ENCODE measurements around the gene CACNA2D4. TPM values are rescaled to one million over a fixed set of nuclear protein-coding genes. Genes with fewer than 3 reads are reported as not detected.
"Not testable (repeated sequence)": the region's sequence is repeated elsewhere in the genome, so short reads cannot be mapped to it uniquely, and the experiment has no call there.

Gene CACNA2D4
- polyA plus RNA-seq, 3 donors, result 2.0 to 3.0 (median 2.7) TPM

DNA sequence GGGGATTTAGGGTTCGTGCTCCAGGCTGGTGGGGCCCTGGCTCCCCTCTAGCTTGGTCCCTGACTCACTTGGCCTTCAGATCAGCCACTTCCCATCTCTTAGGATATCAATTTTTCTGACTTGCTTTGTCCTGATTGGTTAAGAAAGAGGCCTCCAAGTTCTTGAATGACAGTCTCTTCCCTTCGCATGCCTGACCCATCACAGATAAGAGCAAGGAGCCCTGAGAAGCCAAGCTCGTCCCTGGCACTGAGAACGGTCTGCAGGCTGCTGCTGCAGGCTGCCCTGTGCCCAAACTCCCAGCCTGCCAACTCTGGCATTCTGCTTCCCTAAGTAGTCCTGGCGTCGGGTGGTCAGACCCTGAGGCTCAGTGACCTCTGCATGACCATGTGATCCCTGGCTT is 98.9 kb downstream of the CACNA2D4 start:
- DNase-seq, result no peak

DNA sequence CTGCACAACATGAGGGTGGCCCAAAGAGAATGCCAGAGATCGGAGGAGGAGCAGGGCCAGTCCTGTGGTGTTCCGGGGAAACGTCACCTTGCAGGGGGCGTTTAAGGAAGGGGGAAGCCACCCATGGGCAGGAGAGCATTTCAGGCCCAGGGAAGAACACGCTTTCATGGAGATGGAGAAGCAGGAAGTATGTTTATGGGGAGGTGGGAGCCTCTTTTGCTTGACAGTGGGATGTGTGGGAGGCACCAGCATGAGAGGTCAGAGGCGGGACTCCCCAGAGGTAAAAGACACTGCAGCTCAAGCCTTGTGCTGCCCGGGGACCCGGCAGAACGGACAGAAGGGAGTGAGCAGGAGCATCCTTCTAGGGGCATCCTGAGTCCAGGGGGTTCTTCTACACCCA is 99.4 kb downstream of the CACNA2D4 start:
- no peak for DNase-seq

DNA sequence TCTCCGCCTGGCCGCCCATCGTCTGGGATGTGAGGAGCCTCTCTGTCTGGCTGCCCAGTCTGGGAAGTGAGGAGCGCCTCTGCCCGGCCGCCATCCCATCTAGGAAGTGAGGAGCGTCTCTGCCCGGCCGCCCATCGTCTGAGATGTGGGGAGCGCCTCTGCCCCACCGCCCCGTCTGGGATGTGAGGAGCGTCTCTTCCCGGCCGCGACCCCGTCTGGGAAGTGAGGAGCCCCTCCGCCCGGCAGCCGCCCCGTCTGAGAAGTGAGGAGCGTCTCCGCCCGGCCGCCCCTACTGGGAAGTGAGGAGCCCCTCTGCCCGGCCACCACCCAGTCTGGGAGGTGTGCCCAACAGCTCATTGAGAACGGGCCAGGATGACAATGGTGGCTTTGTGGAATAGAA is 100.5 kb downstream of the CACNA2D4 start:
- DNase-seq, result not testable (repeated sequence)

DNA sequence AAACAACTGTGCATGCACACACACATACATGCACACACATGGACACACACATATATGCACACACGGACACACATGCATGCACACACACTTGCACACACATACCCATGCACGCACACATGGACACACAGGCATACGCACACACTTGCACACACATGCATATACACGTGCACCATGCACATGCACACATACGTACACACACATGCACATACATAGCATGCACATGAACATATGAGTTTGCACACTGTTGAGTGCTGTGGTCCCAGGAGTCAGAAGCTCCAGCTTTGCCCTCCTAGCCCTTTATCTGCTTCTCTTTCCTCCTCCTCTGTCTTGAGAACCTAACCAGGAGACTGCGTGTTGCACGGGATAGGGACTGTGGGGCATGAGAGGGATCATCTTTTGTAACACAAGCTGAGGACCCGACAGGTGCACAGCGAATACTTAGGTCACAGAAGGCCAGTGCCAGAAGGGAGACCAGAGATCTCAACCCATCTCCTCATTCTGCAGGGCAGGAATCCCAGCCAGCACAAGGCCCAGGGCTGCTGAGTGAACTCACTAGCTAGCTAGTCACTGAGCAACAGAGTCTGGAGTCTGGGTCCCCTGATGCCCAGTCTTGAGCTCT is 101.6 kb downstream of the CACNA2D4 start:
- DNase-seq, result no peak

DNA sequence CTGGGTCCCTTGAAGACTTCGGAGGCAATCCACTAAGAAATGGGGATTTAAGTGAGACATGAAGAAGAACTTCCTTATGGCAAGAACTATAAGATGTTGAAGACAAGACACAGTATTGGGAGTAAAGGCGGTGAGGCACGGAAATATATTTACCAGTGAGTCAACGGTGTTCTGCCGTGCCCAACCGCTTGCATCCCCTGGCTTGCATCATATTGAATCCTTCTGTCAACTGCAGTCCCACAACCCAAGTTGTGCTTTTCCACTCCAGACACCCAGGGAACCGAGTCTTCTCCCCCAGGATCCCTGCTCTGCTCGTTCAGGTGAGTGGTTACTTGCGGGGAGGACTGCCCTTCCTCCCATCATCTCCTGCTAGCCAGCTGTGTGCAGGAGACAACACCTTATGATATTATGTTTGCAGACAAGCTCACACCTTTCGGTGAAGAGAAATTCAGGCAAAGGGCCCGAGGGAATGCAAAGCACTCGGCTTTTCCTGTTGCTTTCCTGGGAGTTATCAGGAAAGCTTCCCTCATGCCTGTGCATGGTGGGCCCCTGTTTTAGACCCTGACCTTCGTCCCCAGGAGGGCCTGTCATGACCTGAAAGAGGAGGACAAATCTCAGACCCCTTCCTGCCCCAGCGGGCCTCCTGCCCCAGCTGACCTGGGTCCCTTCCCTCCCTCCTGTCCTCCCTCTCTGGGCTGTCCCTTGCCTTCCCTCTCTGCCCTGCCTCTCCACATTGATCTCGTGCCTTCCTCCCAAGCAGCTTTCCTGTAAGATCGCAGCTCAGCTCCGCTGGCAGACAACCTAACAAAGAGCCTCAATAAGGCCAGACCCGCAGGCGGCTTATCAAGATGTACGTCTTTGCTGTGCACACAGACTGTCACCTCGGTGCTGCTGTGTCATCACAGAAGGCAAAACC is 102.4 kb downstream of the CACNA2D4 start:
- no peak for DNase-seq

DNA sequence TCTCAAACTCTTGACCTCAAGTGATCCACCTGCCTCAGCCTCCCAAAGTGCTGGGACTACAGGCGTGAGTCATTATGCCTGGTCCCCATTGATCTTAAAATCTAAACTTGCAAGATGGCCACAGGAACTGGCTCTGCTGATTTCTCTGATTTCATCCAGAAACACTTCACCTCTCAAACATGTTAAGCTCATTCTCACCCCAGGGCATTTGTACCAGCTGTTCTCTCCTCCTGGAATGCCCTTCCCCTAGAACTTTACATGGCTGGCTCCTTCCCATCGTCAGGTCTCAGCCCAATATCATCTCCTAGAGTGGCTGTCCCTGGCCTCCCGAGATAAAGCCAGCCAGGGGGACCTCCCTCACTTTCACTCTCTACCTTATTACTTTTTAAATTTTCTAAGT is 103.3 kb downstream of the CACNA2D4 start:
- no peak for DNase-seq

DNA sequence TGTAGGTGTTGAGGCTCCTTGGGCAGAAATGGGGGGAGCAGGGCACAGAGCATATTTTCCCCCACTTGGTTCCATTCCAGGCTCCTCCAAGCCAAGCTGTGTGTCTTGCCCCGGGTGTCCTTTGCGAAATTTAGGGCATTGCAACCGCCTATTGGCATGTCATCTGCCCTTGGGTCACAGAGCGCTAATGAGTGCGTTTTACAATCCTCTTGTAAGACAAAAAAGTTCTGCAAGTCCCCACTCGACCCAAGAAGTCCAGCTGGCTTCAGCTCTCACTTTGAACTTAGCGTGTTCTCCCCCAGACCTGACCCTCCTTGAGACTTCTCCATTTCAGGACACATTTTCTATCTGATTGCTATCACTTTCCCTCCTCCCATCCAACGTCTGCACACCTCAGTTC is 104.2 kb downstream of the CACNA2D4 start:
- DNase-seq, result no peak

DNA sequence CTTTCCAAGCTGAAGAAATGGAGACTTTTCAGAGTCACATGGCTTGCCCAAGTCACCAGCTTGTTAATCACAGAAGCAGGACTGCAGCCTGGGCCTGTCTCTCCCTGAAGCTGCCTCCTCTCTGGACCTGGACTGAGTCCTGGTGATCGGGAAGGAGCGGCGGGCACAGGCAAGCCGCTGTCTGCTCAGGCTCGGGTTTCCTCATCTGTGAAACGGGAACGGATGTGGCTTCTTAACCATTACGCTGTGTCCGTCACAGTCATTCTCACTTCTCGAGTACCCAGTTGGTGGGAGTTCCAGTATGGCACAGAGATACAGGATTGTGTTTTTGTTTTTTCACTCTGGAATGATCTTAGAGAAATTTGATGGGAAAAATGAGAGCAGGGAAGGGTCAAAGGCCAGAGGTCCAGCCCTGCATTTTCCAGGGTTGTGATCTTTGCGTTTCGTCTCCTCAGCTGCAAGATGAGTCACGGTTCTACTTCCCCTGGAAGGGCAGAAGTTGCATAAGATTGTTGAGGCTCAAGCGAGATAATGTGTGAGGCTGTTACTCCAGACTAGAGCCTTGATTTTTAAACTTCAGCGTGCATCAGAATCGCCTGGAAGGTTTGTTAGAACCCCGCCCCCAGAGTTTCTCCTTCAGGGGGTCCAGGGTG is 105.7 kb downstream of the CACNA2D4 start:
- DNase-seq, result no peak

DNA sequence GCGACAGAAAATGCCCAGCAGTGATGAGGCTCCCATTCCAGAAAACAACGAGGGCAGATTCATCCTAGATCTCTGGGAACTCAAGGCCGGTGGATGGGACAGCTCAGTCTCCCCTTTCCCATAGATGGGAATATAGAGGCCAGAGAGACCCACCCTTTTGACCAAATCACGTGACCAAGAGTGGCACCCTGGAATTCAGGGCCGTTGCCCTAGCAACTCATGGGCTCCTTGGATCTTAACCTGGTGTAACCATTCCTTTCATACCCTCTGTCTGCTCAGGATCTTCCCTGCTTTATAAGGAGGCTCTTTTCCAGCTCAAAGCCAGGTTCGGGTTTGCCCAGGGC is 106.5 kb downstream of the CACNA2D4 start:
- no peak for DNase-seq

DNA sequence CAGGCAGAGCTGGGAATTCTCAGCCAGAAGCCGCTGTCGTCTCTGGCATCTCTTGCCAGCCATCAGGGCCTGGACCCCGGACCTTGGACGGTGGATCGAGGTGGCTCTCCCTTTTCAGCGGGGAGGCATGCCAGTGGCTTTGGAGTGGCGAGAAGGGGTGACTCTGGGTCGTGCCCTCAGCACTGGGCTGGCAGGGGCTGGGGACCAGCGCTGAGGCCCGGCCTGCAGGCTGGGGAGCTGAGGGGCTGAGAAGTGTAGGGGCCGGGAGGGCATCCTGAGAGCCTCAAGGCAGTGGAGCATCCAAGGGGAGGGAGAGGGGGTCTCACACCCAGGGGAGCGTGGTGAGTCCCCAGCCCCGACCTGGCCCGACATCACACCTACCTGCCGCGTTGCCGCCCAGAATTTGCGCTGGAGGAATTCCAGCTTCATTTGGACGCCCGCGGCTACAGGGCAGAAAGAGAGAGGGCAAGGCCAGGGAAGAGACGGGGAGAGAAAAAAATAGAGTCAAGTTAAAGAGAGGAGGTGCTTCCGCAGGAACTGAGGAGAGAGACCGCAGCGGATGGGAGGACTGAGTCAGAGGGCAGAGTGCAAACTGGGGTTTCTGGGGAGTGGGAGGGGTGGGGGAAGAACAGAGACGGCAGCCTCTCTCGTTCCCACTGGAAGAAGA is 107.0 kb downstream of the CACNA2D4 start:
- no peak for DNase-seq

DNA sequence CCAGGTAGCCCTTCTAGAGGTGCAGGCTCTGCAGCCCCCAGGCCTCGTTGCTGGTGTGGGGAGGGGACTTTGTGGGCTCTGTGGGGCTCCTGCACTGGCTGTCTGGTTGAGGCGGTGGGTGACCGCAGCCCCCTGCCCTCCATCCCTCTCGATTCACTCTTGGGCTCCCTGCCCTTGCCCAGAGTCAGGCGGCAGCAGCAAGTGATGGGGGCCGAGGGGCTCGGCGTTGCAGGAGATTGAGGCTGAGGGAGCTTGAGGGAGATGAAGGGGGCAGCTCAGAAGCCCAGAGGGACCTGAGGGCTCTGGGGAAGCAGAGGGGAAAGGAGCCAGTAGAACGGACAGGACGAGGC is 107.5 kb downstream of the CACNA2D4 start:
- no peak for DNase-seq

DNA sequence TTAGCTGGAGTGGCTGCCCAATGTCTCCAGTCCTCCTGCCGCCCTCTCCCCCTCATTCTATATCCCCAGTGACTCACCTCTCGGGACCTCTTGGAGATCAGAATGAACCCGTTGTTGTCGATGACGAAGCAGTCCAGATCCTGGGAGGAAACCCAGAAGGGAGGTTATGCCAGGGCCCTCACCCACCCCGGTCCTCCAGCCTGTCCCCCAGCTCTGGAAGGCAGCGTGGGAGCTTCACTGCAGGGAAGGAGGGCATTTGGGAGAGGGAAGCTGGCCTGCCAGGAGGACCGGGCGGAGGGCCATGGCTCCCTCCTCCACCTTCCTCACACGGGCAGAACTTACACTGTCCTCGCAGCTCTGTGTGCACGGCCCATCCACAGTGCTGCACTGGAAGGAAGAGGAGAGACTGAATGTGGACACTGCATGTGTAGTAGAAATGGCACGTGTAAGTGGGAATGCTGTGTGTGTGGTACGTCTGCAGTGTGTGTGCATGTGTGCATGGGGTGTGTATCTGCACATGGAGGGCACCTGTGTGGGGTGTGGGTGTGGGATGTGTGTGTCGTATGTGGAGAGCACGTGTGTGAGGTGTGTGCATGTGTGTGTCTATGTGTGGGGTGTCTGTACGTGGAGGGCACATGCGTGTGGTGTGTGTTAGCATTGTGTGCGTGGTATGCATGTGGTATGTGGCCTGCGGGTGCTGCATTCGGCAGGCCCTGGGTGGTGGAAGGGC is 108.1 kb downstream of the CACNA2D4 start:
- DNase-seq, result no peak

DNA sequence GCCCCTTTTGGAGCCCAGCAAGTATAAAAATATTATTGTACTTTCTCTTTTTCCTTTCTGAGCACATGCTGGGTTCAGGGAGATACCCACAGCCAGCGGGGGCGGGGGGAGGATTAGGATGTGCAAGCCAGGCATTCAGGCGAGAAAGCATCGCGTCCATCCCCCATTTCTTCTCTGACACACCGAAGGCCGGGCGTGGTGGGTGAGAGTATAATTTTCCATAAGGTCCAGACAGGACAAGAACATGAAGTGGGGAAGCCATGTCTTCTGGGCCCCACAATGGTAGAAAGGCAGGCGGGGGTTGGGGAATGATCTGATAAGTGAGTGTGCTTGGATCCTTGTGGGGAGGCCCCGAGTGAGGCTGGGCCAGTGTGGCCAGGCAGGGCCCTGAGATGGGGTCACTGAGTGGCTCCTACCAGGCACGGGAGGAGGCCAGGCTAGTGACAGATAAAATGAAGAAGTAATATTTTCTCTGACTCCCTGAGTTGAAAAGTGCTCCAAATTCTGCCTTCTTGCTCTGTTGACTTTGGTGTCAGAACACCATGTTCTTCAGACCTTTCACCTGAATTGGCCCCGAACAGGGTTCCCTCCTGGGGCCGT is 108.8 kb downstream of the CACNA2D4 start:
- DNase-seq, result no peak

DNA sequence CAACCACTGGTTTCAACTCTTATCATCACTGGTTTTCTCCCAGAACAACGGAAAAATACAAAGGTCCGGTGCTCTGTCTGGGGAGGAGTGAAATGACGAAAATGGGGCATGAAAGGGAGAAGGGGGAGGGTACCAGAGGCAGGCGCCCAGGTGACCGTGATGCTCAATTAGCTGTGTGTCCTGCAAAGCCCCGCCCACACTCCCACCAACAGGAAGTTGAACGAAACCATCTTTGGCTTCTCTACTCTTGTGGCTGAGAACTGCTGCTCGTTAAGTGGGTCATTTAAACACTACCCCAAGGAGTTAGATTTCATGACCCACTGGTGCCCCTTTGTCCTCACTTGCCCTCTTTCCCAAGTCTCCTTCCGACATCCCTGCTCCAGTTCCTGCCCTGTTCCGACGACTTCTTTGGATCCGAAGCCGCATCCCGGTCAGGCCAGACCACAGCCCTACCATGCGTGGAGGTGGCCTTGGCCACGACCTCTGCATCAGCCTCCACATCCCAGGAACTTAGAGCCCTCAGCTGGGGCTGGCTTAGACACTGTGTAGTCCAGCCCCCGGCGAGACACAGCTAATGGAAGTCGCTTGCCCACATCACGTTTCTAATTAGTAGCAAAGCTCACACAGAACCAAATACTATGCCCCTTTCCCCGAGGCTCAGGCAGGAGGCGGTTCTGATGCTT is 109.5 kb downstream of the CACNA2D4 start:
- no peak for DNase-seq

DNA sequence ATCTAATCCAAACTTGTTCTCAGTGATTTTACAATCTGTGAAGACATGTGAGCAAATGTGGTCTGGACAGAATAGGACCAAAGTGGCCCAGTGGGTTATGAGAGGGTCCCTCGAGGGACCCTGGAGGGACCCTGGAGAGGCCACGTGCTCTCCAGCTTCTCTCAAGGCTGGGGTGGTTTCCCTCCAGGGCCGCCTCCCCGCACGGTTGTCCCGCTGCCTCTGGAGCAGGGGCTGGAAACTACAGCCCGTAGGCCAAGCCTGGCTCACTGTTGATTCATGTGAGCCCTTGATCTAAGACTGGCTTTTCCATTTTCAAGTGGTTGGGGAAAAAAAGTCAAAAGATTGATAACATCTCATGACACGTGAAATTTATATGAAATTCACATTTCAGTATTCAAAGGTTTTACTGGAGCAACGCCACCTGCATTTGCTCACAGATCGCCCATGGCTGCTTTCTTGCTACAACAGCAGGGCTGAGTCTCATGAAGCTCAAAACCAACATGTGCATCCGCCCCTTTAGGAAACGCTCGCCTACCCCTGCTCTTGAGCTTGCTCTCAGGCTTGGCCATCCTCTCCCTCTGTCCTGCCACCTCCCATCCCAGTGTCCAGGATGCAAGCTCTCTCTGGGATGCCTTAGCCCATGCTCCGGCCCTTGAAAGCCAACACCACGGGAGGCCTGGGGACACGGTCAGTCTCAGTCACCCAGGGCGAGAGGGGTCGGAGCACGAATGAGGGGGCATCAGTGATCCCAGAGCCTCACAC is 110.2 kb downstream of the CACNA2D4 start:
- DNase-seq, result no peak

DNA sequence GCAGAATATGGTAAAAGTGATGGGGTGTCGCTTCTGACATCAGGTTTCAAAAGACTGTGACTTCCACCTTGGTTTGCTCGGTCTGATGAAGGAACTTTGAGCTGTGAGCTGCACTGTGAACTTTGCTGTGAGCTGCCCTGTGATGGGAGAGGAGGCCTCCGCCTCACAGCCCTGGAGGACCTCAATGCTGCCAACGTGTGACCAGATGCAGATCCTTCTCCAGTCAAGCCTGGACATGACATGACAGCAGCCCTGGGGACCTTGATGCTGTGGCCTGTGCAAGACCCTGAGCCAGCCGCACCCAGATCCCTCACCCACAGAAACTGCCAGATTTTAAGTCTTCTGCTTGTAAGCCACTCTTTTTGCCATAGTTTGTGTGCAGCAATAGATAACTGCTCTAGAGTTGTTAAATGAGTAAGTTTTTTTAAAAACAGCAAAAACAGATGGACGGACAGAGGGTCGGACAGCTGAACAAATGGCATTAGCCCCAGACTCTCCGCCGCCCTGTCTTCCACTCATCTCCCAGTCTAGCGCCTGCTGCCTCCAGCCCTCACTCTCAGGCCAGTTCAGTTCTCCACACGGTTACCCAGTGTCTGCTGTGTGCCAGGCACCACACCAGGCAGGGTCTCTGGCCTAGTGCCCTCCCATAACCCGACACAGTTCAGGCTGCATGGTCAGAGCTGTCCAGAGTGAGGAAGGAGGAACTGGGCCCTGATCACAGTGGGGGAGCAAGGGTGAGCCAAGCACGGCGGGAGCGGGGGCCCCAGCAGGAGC is 111.2 kb downstream of the CACNA2D4 start:
- no peak for DNase-seq

DNA sequence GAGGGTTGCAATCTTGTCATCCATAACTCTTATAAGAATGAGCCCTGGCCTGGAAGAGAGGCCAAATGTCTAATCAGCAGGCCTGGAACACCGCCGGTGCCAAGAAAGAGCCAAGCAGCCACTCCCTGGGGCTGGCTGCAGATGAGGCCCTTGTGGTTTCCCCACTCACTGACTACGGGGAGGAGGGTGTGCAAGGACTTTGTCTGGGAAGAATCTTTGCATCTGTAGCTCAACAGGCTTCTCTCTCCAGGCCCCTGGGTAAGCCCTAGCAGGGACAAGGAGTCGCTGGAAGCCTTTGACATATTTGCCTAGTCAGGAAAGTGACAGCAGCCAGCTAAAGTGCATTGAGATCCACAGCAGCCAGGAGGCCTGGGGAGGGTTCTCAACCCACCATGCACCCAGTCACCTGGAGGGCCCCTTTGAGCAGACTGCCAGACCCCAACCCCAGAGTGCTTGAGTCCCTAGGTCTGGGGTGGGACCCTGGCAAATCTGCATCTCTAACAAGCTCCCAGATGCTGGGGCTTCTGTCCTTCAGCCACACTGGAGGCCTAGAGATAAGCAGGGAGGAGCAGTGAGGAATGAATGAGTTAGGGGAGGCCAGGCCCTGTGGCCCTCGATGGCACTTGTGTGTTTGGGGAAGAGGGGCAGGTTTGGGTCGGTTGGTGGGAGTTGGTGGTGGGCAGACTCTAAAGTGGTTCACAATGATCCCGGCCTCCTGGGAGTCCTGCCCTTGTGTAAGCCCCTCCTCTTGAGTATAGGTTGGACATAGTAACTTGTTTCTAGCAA is 112.0 kb downstream of the CACNA2D4 start:
- DNase-seq, result no peak

DNA sequence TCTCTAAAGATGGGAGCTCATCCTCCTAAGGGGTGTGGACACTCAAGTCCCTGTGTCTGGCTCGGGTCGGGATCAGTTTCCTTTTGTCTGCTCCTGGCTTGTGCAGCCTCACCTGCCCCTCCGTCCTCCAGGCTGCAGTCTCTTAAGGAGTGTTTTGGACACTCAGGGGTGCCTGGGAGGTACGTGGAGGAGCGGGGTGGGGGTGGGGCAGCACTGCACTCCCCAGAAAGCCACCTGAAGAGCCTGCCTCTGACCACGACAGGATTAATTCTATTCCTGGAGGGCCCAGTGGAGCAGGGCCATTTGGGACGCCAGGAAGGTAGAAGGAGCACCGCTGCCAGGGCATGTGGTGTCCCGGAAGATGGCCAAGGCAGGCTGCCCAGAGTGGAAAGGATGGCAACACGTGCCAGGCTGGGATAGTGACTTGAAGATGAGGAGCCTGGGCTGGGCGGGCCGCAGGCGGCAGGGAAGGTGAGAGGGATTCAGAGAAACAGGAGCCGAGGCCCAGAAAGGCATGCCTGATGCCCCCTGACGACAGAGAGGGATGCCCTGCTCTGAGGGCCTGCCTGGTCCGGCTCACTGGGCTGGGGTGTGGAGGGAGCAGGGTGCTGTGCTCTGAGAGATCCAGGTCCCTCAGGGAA is 112.9 kb downstream of the CACNA2D4 start:
- DNase-seq, result no peak
